GM21717 (cell line): ENCODE measurements around the gene COQ4.
A peak's percentile ranks its signal among the peaks of the same experiment; 100 is the strongest.

Source experiments
- ATAC-seq: cut with Tn5 transposase; IDR thresholded peaks from one replicate; pipeline ENCODE4 v1.9.1; 2021; ENCODE audit warnings: mild to moderate bottlenecking, moderate library complexity; ENCODE audit not compliant: unreplicated experiment

Gene COQ4

GRCh38 chr9:128340691-128341434 lies 18.2 kb downstream of the COQ4 start:
- ATAC-seq, result peak; percentile 34

GRCh38 chr9:128341435-128341849 lies 18.8 kb downstream of the COQ4 start:
- ATAC-seq, result peak; percentile 42

- no peak for ATAC-seq
Observed at GRCh38 chr9:128342971-128343680, 20.5 kb downstream of the COQ4 start.

- ATAC-seq, result no peak
Observed at GRCh38 chr9:128343855-128344254, 21.2 kb downstream of the COQ4 start.

GRCh38 chr9:128344931-128345605 lies 22.4 kb downstream of the COQ4 start:
- no peak for ATAC-seq

- no peak for ATAC-seq
Observed at GRCh38 chr9:128349125-128349524, 26.5 kb downstream of the COQ4 start.

- ATAC-seq, result no peak
Observed at GRCh38 chr9:128349772-128350171, 27.1 kb downstream of the COQ4 start.

GRCh38 chr9:128355451-128355850 lies 32.8 kb downstream of the COQ4 start:
- ATAC-seq, result no peak

GRCh38 chr9:128358090-128358489 lies 35.5 kb downstream of the COQ4 start:
- ATAC-seq, result no peak

- ATAC-seq, result no peak
Observed at GRCh38 chr9:128358861-128359260, 36.2 kb downstream of the COQ4 start.

- no peak for ATAC-seq
Observed at GRCh38 chr9:128360826-128361225, 38.2 kb downstream of the COQ4 start.

GRCh38 chr9:128361296-128361985 lies 38.8 kb downstream of the COQ4 start:
- no peak for ATAC-seq

GRCh38 chr9:128361986-128362646 lies 39.5 kb downstream of the COQ4 start:
- peak; percentile 59 for ATAC-seq

GRCh38 chr9:128362774-128363173 lies 40.1 kb downstream of the COQ4 start:
- no peak for ATAC-seq

- ATAC-seq, result no peak
Observed at GRCh38 chr9:128365525-128365924, 42.9 kb downstream of the COQ4 start.

- no peak for ATAC-seq
Observed at GRCh38 chr9:128369024-128369706, 46.5 kb downstream of the COQ4 start.

- ATAC-seq, result no peak
Observed at GRCh38 chr9:128370367-128370751, 47.7 kb downstream of the COQ4 start.

- peak; percentile 66 for ATAC-seq
Observed at GRCh38 chr9:128370752-128371629, 48.4 kb downstream of the COQ4 start, which contains the start of gene URM1. URM1 (plus strand) TSS chr9:128371374; CDS start chr9:128371381, 7 bp downstream.

- ATAC-seq, result no peak
Observed at GRCh38 chr9:128371630-128372117, 49.0 kb downstream of the COQ4 start.
